K562 (cell line): ENCODE results near the gene TCP11. TPM values are rescaled to one million over a fixed set of nuclear protein-coding genes. Genes with fewer than 3 reads are reported as not detected.

Source experiments
- ATAC-seq: fragments of 200-7000 bp; cut with Tn5 transposase; 3 replicates; pipeline ENCODE4 v1.9.1; 2020; ENCODE audit warnings: moderate library complexity
- BruUV-seq: library from RNA; stranded (reverse); fragments of 400-500 nt; replicated peaks from 2 replicates; lab custom pipeline; 2021; lab: Mats Ljungman, UMichigan
- CTCF ChIA-PET: fragments of 300-600 bp; formaldehyde crosslinking; extraction: SDS; loops from one replicate; lab custom pipeline; 2021; ENCODE audit warnings: low intra/inter-chr PET ratio; lab: Yijun Ruan, JAX
- POLR2A ChIA-PET: fragments of 300-600, 350-650 bp; sonication (Branson Sonifier 250); formaldehyde crosslinking; extraction: SDS; loops from one replicate; lab custom pipeline; 2021; ENCODE audit warnings: antibody characterized with exemption, inconsistent platforms; lab: Yijun Ruan, JAX
- DNase-seq, 4 experiments: peaks; one replicate each; pipeline versions ENCODE4 v3.0.0 to v3.0.0-alpha.2; 2011 to 2018; ENCODE audit warnings: low spot score in 3 of 4, mixed read lengths in 3 of 4; ENCODE audit errors: extremely low read depth in 1 of 4
- FAIRE-seq: peaks from 2 replicates; lab custom pipeline; 2011; peaks lifted over from hg19 to GRCh38; lab: Jason Lieb, UNC
- H2AFZ ChIP-seq: 2 replicates; pipeline ENCODE4 v1.6.0; 2011; ENCODE audit warnings: low read depth, low read length, control low read depth, inconsistent platforms
- H3K27ac ChIP-seq: fragments of 200-600 bp; 3 replicates; pipeline ENCODE4 v1.8.0; 2011; ENCODE audit warnings: low read depth, mild to moderate bottlenecking, control low read depth, inconsistent platforms, low read length, moderate library complexity, mixed read lengths; ENCODE audit errors: extremely low read depth
- H3K27me3 ChIP-seq, 2 experiments: fragments of 300-600 bp in 1 of 2; 2 replicates in 1 of 2; 3 replicates in 1 of 2; pipeline versions ENCODE4 v1.6.0 to v1.8.0; 2011; ENCODE audit warnings: inconsistent platforms in 2 of 2, low read length in 2 of 2, mild to moderate bottlenecking in 1 of 2, mixed read lengths in 1 of 2, moderate library complexity in 1 of 2; ENCODE audit not compliant: control insufficient read depth in 2 of 2, insufficient read depth in 2 of 2
- H3K36me3 ChIP-seq: fragments of 300-600 bp; 3 replicates; pipeline ENCODE4 v1.8.0; 2011; ENCODE audit warnings: mild to moderate bottlenecking, low read length, inconsistent platforms; ENCODE audit not compliant: control insufficient read depth, insufficient read depth
- H3K4me1 ChIP-seq, 2 experiments: fragments of 200-600 bp in 1 of 2; replicated peaks in 1 of 2; 2 replicates in 1 of 2; 3 replicates in 1 of 2; pipeline versions ENCODE4 v1.5.1 to v1.8.0; 2011; ENCODE audit warnings: inconsistent platforms in 2 of 2, low read length in 2 of 2, mild to moderate bottlenecking in 1 of 2, mixed read lengths in 1 of 2, moderate library complexity in 1 of 2; ENCODE audit not compliant: control insufficient read depth in 2 of 2, insufficient read depth in 2 of 2
- H3K4me2 ChIP-seq: 2 replicates; pipeline ENCODE4 v1.6.1; 2011; ENCODE audit warnings: low read length, control low read depth, inconsistent platforms, mixed read lengths; ENCODE audit not compliant: insufficient read depth
- H3K4me3 ChIP-seq: fragments of 200-600 bp; sonication (generic), shearing (Covaris generic); 2 replicates; pipeline ENCODE4 v1.5.1; 2016; ENCODE audit warnings: control low read depth, inconsistent platforms
- H3K79me2 ChIP-seq: fragments of 200-600 bp; 3 replicates; pipeline ENCODE4 v1.8.0; 2011; ENCODE audit warnings: low read length, inconsistent platforms; ENCODE audit not compliant: control insufficient read depth, insufficient read depth
- H3K9ac ChIP-seq, 2 experiments: 2 replicates each; pipeline versions ENCODE4 v1.6.0 to v1.6.1; 2011; ENCODE audit warnings: low read depth in 2 of 2, low read length in 2 of 2, control low read depth in 1 of 2, inconsistent platforms in 1 of 2, mild to moderate bottlenecking in 1 of 2, mixed read lengths in 1 of 2; ENCODE audit not compliant: insufficient read depth in 1 of 2
- H3K9me1 ChIP-seq: one replicate; pipeline ENCODE4 v1.6.0; 2011; ENCODE audit warnings: inconsistent platforms, mild to moderate bottlenecking, low read length, moderate library complexity; ENCODE audit not compliant: control insufficient read depth, insufficient read depth
- H3K9me3 ChIP-seq: replicated peaks from 2 replicates; pipeline ENCODE4 v1.5.1; 2011; ENCODE audit warnings: low read depth, low read length, inconsistent platforms; ENCODE audit not compliant: control insufficient read depth, insufficient read depth
- H4K20me1 ChIP-seq: replicated peaks from 2 replicates; pipeline ENCODE4 v1.6.1; 2011; ENCODE audit warnings: low read length, inconsistent platforms, mixed read lengths; ENCODE audit not compliant: control insufficient read depth, insufficient read depth
- CCAR2 ChIP-seq: fragments of 200-400 bp; formaldehyde crosslinking; IDR thresholded peaks from 2 replicates; pipeline ENCODE4 v1.6.1; 2017; ENCODE audit warnings: mild to moderate bottlenecking, low read depth, low read length
- ETV1 ChIP-seq: fragments of 450-650 bp; conservative IDR thresholded peaks from 2 replicates; pipeline ENCODE4 v1.6.1; 2016; ENCODE audit warnings: missing genetic modification characterization, control low read depth, low read depth, missing compliant biosample characterization
- MTA1 ChIP-seq: fragments of 450-650 bp; IDR thresholded peaks from 2 replicates; pipeline ENCODE4 v1.6.1; 2017; ENCODE audit warnings: borderline replicate concordance
- SPI1 ChIP-seq: IDR thresholded peaks from 2 replicates; pipeline ENCODE4 v1.6.1; 2011; ENCODE audit warnings: low read depth, low read length, control low read depth, borderline replicate concordance
- WGBS: fragments of 100-300 bp; shearing (Covaris generic); methylation state at CpG from one replicate; pipeline ENCODE4 v1.1.6; 2016; ENCODE audit warnings: low coverage, mixed read lengths; ENCODE audit not compliant: insufficient coverage; ENCODE audit errors: missing lambda C conversion rate; 5-methylcytosine and 5-hydroxymethylcytosine counted together
- in situ Hi-C: fragments of 300-500 bp; cut with MboI; formaldehyde crosslinking; loops from 4 replicates; pipeline ENCODE4 v1.15.0; 2018; ENCODE audit warnings: inconsistent platforms, mixed read lengths
- intact Hi-C: fragments of 100-400 bp; cut with micrococcal nuclease; formaldehyde crosslinking; loops from 2 replicates; pipeline ENCODE4 v1.14.2; 2022
- polyA plus RNA-seq, 8 experiments: library from polyadenylated mRNA; depleted of rRNA in 4 of 8; stranded (reverse) in 5 of 8; unstranded in 3 of 8; fragments of >200 nt; fragmentation: Nextera tagmentation in 2 of 8; fragmentation: Illumina TruSeq in 1 of 8; extraction: Ambion mirVana in 2 of 8; extraction: Trizol in 1 of 8; gene quantifications; 2 replicates each; pipeline versions ENCODE4 v1.2.1 to v1.2.3, GENCODE V29; 2011 to 2014; ENCODE audit warnings: inconsistent platforms in 1 of 8, missing spikeins in 1 of 8
- total RNA-seq, 7 experiments: library from RNA; depleted of rRNA in 6 of 7; stranded (reverse); fragments of >200 nt in 6 of 7; fragmentation: Illumina TruSeq in 2 of 7; extraction: Trizol in 2 of 7; gene quantifications; 2 replicates each; pipeline versions ENCODE4 v1.2.1 to v1.2.3, GENCODE V29; 2011 to 2021; ENCODE audit warnings: low replicate concordance in 1 of 7
- TF ChIP-seq, protein P1 (sequence below): fragments of 250-450 bp; sonication (Bioruptor Pico); IDR thresholded peaks from 2 replicates; pipeline ENCODE4 v1.9.0; 2021; ENCODE audit warnings: mild to moderate bottlenecking

TCP11 gene
- total and polyA plus RNA-seq, 9 of the 15 experiments (the other 6 are each of a cell fraction or from before 2014, with no cell fraction given) = not detected

- in situ Hi-C loops = no loop called here
- WGBS = 0% methylated on average over 5 of the region's 5 CpGs
- no peak for FAIRE-seq
- no peaks in the 10 kb centered on the region for H3K9me3 ChIP-seq
- no peaks in the 10 kb centered on the region for H3K9me1 ChIP-seq
- CTCF ChIA-PET = no interaction called here
- POLR2A ChIA-PET = interaction anchor here (0.6 to 1.7 kb wide), 4 partner anchors 11 to 101 kb away, joined by 3 to 7 read pairs (median 4); no protein-coding TSS in a partner anchor
- no peak overlapping the region for H3K4me2 ChIP-seq
- DNase-seq = no peak
- no TSS peak for BruUV-seq
- TF ChIP-seq, protein P1, sequence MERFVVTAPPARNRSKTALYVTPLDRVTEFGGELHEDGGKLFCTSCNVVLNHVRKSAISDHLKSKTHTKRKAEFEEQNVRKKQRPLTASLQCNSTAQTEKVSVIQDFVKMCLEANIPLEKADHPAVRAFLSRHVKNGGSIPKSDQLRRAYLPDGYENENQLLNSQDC (CRISPR knock-in tag) = no peak
- 0 out of 2 replicates have a peak, but pooled peaks have one; percentile 8 for TF ChIP-seq ETV1 (tag)
- intact Hi-C loops = no loop called here
- peaks cover 27 to 43% of the 10 kb centered on the region in 2 experiments for H3K27me3 ChIP-seq
- H3K36me3 ChIP-seq = no peaks in the 10 kb centered on the region
- H2AFZ ChIP-seq = no peak overlapping the region
- H3K4me1 ChIP-seq = no peaks in the 10 kb centered on the region
- H3K27ac ChIP-seq = no peak overlapping the region
- H4K20me1 ChIP-seq = no peaks in the 10 kb centered on the region
- ATAC-seq = no peak
- H3K79me2 ChIP-seq = no peaks in the 10 kb centered on the region
- H3K4me3 ChIP-seq = no peak overlapping the region
- H3K9ac ChIP-seq = no peak overlapping the region; a peak in 1 of 4 replicates
These were observed 19.5 kb upstream of the TCP11 start for GRCh38 chr6:35160642-35161041.

DNA sequence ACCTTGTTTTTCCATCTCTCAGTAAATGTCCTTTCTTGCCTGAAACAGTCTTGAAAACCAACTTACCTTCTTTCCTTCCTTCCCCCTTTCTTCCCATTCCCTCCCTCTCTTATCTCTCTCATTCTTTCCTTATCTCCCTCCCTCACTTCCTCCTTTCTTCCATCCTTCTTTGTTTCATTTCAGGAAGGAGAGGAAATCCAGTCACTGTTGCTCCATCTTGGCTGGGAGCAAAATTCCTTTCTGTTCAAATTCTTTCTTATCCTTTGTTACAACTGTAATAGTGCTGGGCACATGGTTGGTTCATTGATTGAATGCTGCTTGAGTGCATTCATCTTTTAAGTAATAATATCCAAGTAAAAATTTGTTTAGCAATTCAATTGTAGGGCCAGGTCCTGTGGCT is 17.4 kb upstream of the TCP11 start:
- POLR2A ChIA-PET = interaction anchor here (0.7 to 0.8 kb wide), 2 partner anchors 53 to 151 kb away, joined by 3 read pairs; no protein-coding TSS in a partner anchor
- no TSS peak for BruUV-seq
- H4K20me1 ChIP-seq = no peaks in the 10 kb centered on the region
- no peak overlapping the region for H2AFZ ChIP-seq
- H3K4me2 ChIP-seq = no peak overlapping the region
- H3K79me2 ChIP-seq = no peaks in the 10 kb centered on the region
- DNase-seq (no peak), ATAC-seq (no peak), FAIRE-seq (no peak)
- H3K9me1 ChIP-seq = no peaks in the 10 kb centered on the region
- intact Hi-C loops = no loop called here
- CTCF ChIA-PET = no interaction called here
- H3K4me1 ChIP-seq = no peaks in the 10 kb centered on the region
- no peaks in the 10 kb centered on the region for H3K36me3 ChIP-seq
- H3K27me3 ChIP-seq = peaks cover 16 to 30% of the 10 kb centered on the region in 2 experiments
- no peak overlapping the region for H3K27ac ChIP-seq
- H3K9ac ChIP-seq = no peak overlapping the region
- in situ Hi-C loops = no loop called here
- H3K9me3 ChIP-seq = no peaks in the 10 kb centered on the region
- peak; percentile 57; the same call in 1 of the 2 replicates for TF ChIP-seq SPI1
- TF ChIP-seq MTA1 = peak; percentile 24; the same call in 1 of the 2 replicates
- no peak for TF ChIP-seq CCAR2
- H3K4me3 ChIP-seq = no peak overlapping the region
